SIG-M5 (cell line): ENCODE measurements around the gene LRRC8D.
A peak's percentile ranks its signal among the peaks of the same experiment; 100 is the strongest.

Experiments used
- DNase-seq: peaks from one replicate; lab custom pipeline; 2025; lab: John Stamatoyannopoulos, UW

LRRC8D gene

GRCh38 chr1:89833183-89834082 is 12.6 kb downstream of the LRRC8D start:
- DNase-seq, result no peak

- DNase-seq, result no peak
Measured at GRCh38 chr1:89834083-89834704, 13.4 kb downstream of the LRRC8D start.

- DNase-seq, result no peak
Measured at GRCh38 chr1:89836252-89837035, 15.6 kb downstream of the LRRC8D start.

GRCh38 chr1:89837036-89837481 is 16.2 kb downstream of the LRRC8D start:
- DNase-seq, result no peak

- no peak for DNase-seq
Measured at GRCh38 chr1:89837510-89837909, 16.7 kb downstream of the LRRC8D start.

- no peak for DNase-seq
Measured at GRCh38 chr1:89839516-89839915, 18.7 kb downstream of the LRRC8D start.

GRCh38 chr1:89841507-89841906 is 20.7 kb downstream of the LRRC8D start:
- DNase-seq, result no peak

- DNase-seq, result no peak
Measured at GRCh38 chr1:89842567-89843272, 21.9 kb downstream of the LRRC8D start.

- DNase-seq, result no peak
Measured at GRCh38 chr1:89843273-89844130, 22.7 kb downstream of the LRRC8D start.

GRCh38 chr1:89844241-89844807 is 23.5 kb downstream of the LRRC8D start:
- DNase-seq, result no peak

GRCh38 chr1:89844860-89845259 is 24.0 kb downstream of the LRRC8D start:
- DNase-seq, result no peak

- peak; percentile 23 for DNase-seq
Measured at GRCh38 chr1:89847191-89847729, 26.4 kb downstream of the LRRC8D start.

GRCh38 chr1:89850844-89851415 is 30.1 kb downstream of the LRRC8D start:
- no peak for DNase-seq

- DNase-seq, result no peak
Measured at GRCh38 chr1:89854140-89854539, 33.3 kb downstream of the LRRC8D start.

- DNase-seq, result no peak
Measured at GRCh38 chr1:89855413-89856123, 34.7 kb downstream of the LRRC8D start.

- DNase-seq, result no peak
Measured at GRCh38 chr1:89863165-89863830, 42.5 kb downstream of the LRRC8D start.

- no peak for DNase-seq
Measured at GRCh38 chr1:89865498-89866382, 44.9 kb downstream of the LRRC8D start.

- no peak for DNase-seq
Measured at GRCh38 chr1:89866568-89866967, 45.7 kb downstream of the LRRC8D start.
